Measurements from ENCODE around the gene PCBP3.

Gene PCBP3

DNA sequence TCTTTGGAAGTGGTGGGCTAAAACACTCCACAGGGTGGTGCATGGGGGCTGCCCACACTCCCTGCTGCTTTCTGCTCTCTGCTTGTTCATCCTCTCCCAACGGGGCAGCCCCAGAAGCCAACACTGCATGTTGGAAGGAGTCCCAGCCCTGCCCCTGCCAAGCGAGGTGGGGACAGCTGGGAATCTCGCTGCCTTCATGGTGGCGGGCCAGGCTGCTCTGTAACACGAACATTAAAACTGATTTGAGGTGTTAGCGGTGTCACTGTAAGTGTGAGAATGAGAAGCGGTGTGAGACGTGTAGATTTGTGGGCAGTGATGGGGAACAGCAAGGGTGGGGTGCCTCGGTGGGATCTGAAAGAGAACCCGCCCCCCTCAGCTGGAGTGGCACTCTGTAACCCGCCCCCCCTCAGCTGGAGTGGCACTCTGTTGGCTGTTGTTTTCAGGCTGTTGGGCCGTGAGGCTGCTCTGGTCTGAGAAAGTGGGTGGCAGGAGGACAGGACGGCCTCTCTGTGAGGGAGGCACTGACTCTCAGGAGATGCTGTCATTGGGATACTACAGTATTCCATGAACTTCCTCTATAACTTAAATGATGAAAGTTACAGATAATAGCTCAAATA lies 80.9 kb downstream of the PCBP3 start:
- H3K27me3 ChIP-seq (replicated peaks; ENCODE audit: insufficient read depth, low read length) = no peaks in the 10 kb centered on the region
- H3K4me2 ChIP-seq (ENCODE audit: low read depth, low read length) = no peak overlapping the region
- H3K4me3 ChIP-seq (ENCODE audit: low read length) = no peak overlapping the region
- no peaks in the 10 kb centered on the region for H3K36me3 ChIP-seq (replicated peaks; ENCODE audit: insufficient read depth, low read length)
- TF ChIP-seq EZH2phosphoT487 (IDR thresholded peaks at IDR 0.05; ENCODE audit: low read length) = no peak
- TF ChIP-seq, protein P1, sequence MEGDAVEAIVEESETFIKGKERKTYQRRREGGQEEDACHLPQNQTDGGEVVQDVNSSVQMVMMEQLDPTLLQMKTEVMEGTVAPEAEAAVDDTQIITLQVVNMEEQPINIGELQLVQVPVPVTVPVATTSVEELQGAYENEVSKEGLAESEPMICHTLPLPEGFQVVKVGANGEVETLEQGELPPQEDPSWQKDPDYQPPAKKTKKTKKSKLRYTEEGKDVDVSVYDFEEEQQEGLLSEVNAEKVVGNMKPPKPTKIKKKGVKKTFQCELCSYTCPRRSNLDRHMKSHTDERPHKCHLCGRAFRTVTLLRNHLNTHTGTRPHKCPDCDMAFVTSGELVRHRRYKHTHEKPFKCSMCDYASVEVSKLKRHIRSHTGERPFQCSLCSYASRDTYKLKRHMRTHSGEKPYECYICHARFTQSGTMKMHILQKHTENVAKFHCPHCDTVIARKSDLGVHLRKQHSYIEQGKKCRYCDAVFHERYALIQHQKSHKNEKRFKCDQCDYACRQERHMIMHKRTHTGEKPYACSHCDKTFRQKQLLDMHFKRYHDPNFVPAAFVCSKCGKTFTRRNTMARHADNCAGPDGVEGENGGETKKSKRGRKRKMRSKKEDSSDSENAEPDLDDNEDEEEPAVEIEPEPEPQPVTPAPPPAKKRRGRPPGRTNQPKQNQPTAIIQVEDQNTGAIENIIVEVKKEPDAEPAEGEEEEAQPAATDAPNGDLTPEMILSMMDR (IDR thresholded peaks at IDR 0.05; ENCODE audit: low read length) = no peak
- TF ChIP-seq EZH2 (optimal IDR thresholded peaks at IDR 0.05; ENCODE audit: low read depth, low read length) = no peak
- no peaks in the 10 kb centered on the region for H3K4me1 ChIP-seq (ENCODE audit: low read length)
- H4K20me1 ChIP-seq (ENCODE audit: insufficient read depth, low read length) = no peaks in the 10 kb centered on the region
- no peaks in the 10 kb centered on the region for H3F3A ChIP-seq (ENCODE audit: insufficient read depth, low read length)
- no peaks in the 10 kb centered on the region for H3K9me3 ChIP-seq (replicated peaks; ENCODE audit: insufficient read depth, low read length)
- H2AFZ ChIP-seq (ENCODE audit: low read length) = no peak overlapping the region
- no peaks in the 10 kb centered on the region for H3K79me2 ChIP-seq (ENCODE audit: low read length)
- DNase-seq = no peak
- H3K9me2 ChIP-seq (replicated peaks; ENCODE audit: insufficient read depth, low read length) = no peaks in the 10 kb centered on the region
- no peak overlapping the region for H3K27ac ChIP-seq (ENCODE audit: low read length)
- no peak overlapping the region for H3K9ac ChIP-seq (ENCODE audit: low read length)

DNA sequence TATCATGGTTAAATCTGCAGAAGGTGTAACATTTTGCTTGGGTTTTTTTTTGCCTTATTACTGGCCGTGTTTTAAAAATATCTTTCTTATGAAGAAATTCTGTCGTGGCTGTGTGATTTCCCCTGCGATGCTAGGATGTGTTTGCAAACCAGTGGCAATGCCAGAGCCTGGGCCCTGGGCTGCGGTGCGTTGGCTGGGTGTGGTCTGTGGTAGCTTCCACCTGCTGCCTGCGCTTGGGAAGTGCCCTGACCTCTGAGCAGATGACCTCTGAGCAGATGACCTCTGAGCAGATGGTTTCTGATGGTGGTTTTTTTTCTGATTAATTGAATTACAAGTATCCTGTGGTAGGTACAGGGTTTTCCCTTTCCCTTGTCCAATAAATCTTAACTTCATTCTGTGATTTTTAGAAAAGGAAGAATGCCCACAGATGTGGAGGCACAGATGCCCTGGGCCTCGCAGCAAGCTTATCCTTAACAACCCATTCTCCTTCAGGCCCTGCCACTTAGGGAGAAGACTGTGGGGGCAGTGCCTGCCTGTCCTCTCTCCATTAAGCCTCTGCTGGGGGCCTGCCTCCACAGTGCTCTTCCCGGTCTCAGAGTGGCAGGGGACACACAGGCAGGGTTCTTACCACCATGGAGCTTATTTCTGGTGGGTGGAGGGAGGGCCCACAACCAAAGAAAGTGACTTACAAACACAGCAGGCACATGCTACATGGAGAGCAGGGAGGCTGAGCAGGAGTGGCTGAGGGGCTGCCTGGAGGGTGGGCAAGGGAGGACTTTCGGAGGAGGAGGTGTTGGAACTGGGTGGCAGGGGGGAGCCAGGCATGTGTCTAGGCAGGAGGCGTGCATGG lies 81.7 kb downstream of the PCBP3 start:
- no peaks in the 10 kb centered on the region for H3K79me2 ChIP-seq (ENCODE audit: low read length)
- H3K9ac ChIP-seq (ENCODE audit: low read length) = no peak overlapping the region
- no peak for DNase-seq
- no peaks in the 10 kb centered on the region for H3K4me1 ChIP-seq (ENCODE audit: low read length)
- H3K4me3 ChIP-seq (ENCODE audit: low read length) = no peak overlapping the region
- no peak overlapping the region for H3K27ac ChIP-seq (ENCODE audit: low read length)
- no peaks in the 10 kb centered on the region for H3K36me3 ChIP-seq (replicated peaks; ENCODE audit: insufficient read depth, low read length)
- TF ChIP-seq, protein P1 (IDR thresholded peaks at IDR 0.05; ENCODE audit: low read length) = no peak
- TF ChIP-seq EZH2phosphoT487 (IDR thresholded peaks at IDR 0.05; ENCODE audit: low read length) = no peak
- no peak for TF ChIP-seq EZH2 (optimal IDR thresholded peaks at IDR 0.05; ENCODE audit: low read depth, low read length)
- no peak overlapping the region for H2AFZ ChIP-seq (ENCODE audit: low read length)
- H3K27me3 ChIP-seq (replicated peaks; ENCODE audit: insufficient read depth, low read length) = no peaks in the 10 kb centered on the region
- no peaks in the 10 kb centered on the region for H3F3A ChIP-seq (ENCODE audit: insufficient read depth, low read length)
- no peaks in the 10 kb centered on the region for H4K20me1 ChIP-seq (ENCODE audit: insufficient read depth, low read length)
- H3K9me3 ChIP-seq (replicated peaks; ENCODE audit: insufficient read depth, low read length) = no peaks in the 10 kb centered on the region
- H3K4me2 ChIP-seq (ENCODE audit: low read depth, low read length) = no peak overlapping the region
- no peaks in the 10 kb centered on the region for H3K9me2 ChIP-seq (replicated peaks; ENCODE audit: insufficient read depth, low read length)

DNA sequence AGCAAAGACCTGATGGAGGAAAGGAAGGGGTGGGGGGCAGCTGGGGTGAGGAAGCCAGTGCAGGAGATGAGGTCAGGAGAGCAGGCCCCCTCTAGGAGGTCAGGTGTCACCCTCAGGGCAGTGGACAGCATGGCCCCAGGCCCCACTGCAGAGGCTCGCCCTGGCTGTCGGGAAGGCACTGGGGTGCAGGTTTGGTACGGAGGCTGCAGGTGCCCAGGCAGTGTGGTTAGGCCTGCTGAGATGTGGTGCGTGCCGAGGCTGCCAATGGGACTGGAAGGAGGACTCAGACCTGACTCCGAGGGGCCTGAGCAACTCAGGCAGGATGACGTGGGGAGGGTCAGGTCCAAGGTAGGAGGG lies 82.3 kb downstream of the PCBP3 start:
- Histone ChIP-seq H3K27me3 (replicated peaks; ENCODE audit: insufficient read depth, low read length) (no peaks in the 10 kb centered on the region), H3K4me1 (ENCODE audit: low read length) (no peaks in the 10 kb centered on the region), H3K9me2 (replicated peaks; ENCODE audit: insufficient read depth, low read length) (no peaks in the 10 kb centered on the region), H2AFZ (ENCODE audit: low read length) (no peak overlapping the region), H3K4me3 (ENCODE audit: low read length) (no peak overlapping the region), H3K9me3 (replicated peaks; ENCODE audit: insufficient read depth, low read length) (no peaks in the 10 kb centered on the region), H3F3A (ENCODE audit: insufficient read depth, low read length) (no peaks in the 10 kb centered on the region), H3K79me2 (ENCODE audit: low read length) (no peaks in the 10 kb centered on the region), H3K36me3 (replicated peaks; ENCODE audit: insufficient read depth, low read length) (no peaks in the 10 kb centered on the region), H3K27ac (ENCODE audit: low read length) (no peak overlapping the region), H3K9ac (ENCODE audit: low read length) (no peak overlapping the region), H3K4me2 (ENCODE audit: low read depth, low read length) (no peak overlapping the region), H4K20me1 (ENCODE audit: insufficient read depth, low read length) (no peaks in the 10 kb centered on the region)
- TF ChIP-seq EZH2phosphoT487 (IDR thresholded peaks at IDR 0.05; ENCODE audit: low read length) (no peak), EZH2 (optimal IDR thresholded peaks at IDR 0.05; ENCODE audit: low read depth, low read length) (no peak)
- TF ChIP-seq, protein P1 (IDR thresholded peaks at IDR 0.05; ENCODE audit: low read length) = no peak
- DNase-seq = no peak

All from MM.1S (cell line).